Coronary artery (tissue), 2 donors: ENCODE data around the gene CHST3.

Experiments used
- DNase-seq: peaks from one replicate; pipeline ENCODE4 v3.0.0-alpha.2; 2017; ENCODE audit warnings: low spot score
- H3K27ac ChIP-seq, 2 donors: fragments of 200-600 bp; sonication (generic); one replicate each; pipeline ENCODE4 v1.5.1; 2016 to 2019
- H3K4me3 ChIP-seq: fragments of 200-600 bp; sonication (generic); 2 replicates; pipeline ENCODE4 v1.5.1; 2016; ENCODE audit warnings: mild to moderate bottlenecking, moderate library complexity
- TF ChIP-seq, protein P1 (sequence below): fragments of 200-600 bp; sonication (generic); IDR thresholded peaks from one replicate; pipeline ENCODE4 v1.5.1; 2019; ENCODE audit warnings: antibody characterized with exemption

The CHST3 gene

DNA sequence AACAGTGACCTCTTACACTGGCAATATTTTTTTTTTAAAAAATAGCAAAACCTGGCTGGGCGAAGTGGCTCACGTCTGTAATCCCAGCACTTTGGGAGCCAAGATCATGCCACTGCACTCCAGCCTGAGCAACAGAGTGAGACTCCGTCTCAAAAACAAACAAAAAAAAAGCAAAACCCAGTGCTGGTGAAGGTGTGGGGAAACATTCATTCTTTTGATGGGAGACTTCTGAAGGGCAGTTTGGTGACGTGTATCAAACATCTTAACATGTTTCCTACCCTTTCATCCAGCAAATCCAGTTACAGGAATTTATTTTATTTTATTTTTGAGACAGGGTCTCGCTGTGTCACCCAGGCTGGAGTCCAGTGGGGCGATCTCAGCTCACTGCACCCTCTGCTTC lies 58.0 kb downstream of the CHST3 start:
- Histone ChIP-seq H3K27ac (no peak overlapping the region), H3K4me3 (no peak overlapping the region)
- DNase-seq = no peak
- TF ChIP-seq, protein P1, sequence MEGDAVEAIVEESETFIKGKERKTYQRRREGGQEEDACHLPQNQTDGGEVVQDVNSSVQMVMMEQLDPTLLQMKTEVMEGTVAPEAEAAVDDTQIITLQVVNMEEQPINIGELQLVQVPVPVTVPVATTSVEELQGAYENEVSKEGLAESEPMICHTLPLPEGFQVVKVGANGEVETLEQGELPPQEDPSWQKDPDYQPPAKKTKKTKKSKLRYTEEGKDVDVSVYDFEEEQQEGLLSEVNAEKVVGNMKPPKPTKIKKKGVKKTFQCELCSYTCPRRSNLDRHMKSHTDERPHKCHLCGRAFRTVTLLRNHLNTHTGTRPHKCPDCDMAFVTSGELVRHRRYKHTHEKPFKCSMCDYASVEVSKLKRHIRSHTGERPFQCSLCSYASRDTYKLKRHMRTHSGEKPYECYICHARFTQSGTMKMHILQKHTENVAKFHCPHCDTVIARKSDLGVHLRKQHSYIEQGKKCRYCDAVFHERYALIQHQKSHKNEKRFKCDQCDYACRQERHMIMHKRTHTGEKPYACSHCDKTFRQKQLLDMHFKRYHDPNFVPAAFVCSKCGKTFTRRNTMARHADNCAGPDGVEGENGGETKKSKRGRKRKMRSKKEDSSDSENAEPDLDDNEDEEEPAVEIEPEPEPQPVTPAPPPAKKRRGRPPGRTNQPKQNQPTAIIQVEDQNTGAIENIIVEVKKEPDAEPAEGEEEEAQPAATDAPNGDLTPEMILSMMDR = no peak

DNA sequence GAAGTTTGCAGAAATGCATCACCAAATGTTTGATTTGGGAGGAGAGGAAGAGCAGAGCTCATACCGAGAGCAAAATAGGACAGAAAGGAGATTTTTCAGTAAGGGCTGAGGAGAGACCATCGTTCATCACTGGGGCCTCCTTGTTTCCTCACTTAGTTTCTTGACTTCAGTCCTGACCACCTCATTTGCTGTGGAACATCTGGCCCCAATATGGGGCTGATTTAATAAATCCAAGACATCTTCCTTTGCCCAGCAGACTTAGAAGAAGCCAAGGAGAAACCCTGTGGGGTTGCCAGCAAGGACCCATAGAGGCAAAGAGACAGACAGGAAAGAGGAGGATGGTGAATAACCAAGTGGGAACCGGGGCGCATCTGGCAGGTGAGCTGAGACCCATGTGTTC lies 60.4 kb downstream of the CHST3 start:
- TF ChIP-seq, protein P1 = no peak
- H3K4me3 ChIP-seq = no peak overlapping the region
- no peak overlapping the region for H3K27ac ChIP-seq
- DNase-seq = no peak

DNA sequence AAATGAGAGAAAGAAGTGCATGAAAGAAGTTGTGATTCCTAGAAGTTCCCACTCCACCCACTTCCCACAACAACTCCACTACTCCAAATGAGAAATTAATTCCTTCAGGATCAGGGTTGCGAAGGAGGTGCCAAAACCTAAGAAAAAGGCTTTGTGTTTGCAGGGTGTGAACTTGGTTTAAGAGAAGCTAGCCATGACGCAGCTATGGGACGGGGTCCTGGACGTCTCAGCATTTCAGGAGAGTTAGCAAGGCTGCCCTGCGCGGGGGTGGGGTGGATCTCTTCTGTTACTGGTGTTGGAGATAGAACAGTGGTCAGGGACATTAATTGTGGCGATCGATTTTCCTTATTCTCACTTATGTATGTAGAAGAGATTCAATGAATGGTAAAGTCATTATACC lies 61.2 kb downstream of the CHST3 start:
- no peak overlapping the region for H3K4me3 ChIP-seq
- no peak for DNase-seq
- TF ChIP-seq, protein P1 = no peak
- H3K27ac ChIP-seq = no peak overlapping the region

- H3K27ac ChIP-seq = no peak overlapping the region
- DNase-seq = no peak
These were observed 61.6 kb downstream of the CHST3 start for GRCh38 chr10:72025832-72026231.

GRCh38 chr10:72026278-72027111 lies 62.3 kb downstream of the CHST3 start:
- TF ChIP-seq, protein P1 = no peak
- no peak overlapping the region for H3K27ac ChIP-seq
- no peak overlapping the region for H3K4me3 ChIP-seq
- no peak for DNase-seq

More at GRCh38 chr10:72025832-72026231, 61.6 kb downstream of the CHST3 start:
- TF ChIP-seq, protein P1 = no peak
- no peak overlapping the region for H3K4me3 ChIP-seq

DNA sequence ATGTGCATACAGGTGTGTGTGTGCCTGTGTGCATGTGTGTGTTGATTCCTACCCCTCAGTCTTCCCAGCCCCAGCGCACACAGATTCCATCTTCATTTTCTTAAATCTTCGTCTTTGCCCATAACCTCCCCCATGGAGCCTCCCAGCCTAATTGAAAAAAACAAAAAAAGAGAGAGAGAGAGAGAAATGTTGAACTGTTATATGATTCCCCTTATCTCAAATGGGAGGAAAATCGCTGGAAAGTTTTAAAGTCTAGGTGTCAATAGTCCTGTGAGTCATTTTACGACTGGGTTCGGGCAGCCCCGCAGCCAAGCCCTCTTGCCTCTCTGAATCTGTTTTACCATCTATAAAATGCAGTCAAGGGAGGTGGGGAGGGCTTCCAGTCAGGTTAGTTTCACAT lies 63.3 kb downstream of the CHST3 start:
- H3K4me3 ChIP-seq = no peak overlapping the region
- TF ChIP-seq, protein P1 = no peak

GRCh38 chr10:72029414-72029813 lies 65.2 kb downstream of the CHST3 start:
- TF ChIP-seq, protein P1 = no peak
- no peak for DNase-seq
- Histone ChIP-seq H3K27ac (no peak overlapping the region), H3K4me3 (no peak overlapping the region)

More for the DNA sequence above, 63.3 kb downstream of the CHST3 start:
- DNase-seq = no peak
- H3K27ac ChIP-seq = no peak overlapping the region
